HepG2 (cell line): Measurements from ENCODE around the gene FBXO33. TPM values are rescaled to one million over a fixed set of nuclear protein-coding genes. Genes with fewer than 3 reads are reported as not detected.

ENCODE experiments used
- FOXA3 ChIP-seq: IDR thresholded peaks from 2 replicates; pipeline ENCODE4 v1.6.1; 2016; ENCODE audit warnings: missing genetic modification reagents, missing compliant biosample characterization
- HDAC6 ChIP-seq: fragments of 200-600 bp; sonication (generic); IDR thresholded peaks from 2 replicates; pipeline ENCODE4 v1.7.0; 2017; ENCODE audit warnings: mild to moderate bottlenecking, antibody characterized with exemption, low read length, low read depth
- HOXA5 ChIP-seq: sonication (generic); formaldehyde crosslinking; IDR thresholded peaks from 2 replicates; pipeline ENCODE4 v1.4.0; 2020; ENCODE audit warnings: missing genetic modification reagents
- KAT7 ChIP-seq: IDR thresholded peaks from 2 replicates; pipeline ENCODE4 v1.6.1; 2018; ENCODE audit warnings: borderline replicate concordance, missing compliant biosample characterization
- KDM5A ChIP-seq: fragments of 200-600 bp; sonication (generic); IDR thresholded peaks from 2 replicates; pipeline ENCODE4 v1.7.0; 2018; ENCODE audit warnings: antibody characterized with exemption, mild to moderate bottlenecking, low read length, borderline replicate concordance
- MED1 ChIP-seq: sonication (generic); formaldehyde crosslinking; IDR thresholded peaks from 2 replicates; pipeline ENCODE4 v1.4.0; 2020; ENCODE audit warnings: missing genetic modification reagents
- MEIS1 ChIP-seq: sonication (generic); formaldehyde crosslinking; IDR thresholded peaks from 2 replicates; pipeline ENCODE4 v1.9.0; 2021; ENCODE audit warnings: mild to moderate bottlenecking, missing genetic modification reagents, moderate library complexity, borderline replicate concordance
- NFYC ChIP-seq: IDR thresholded peaks from 2 replicates; pipeline ENCODE4 v1.6.1; 2016; ENCODE audit warnings: missing genetic modification reagents, missing compliant biosample characterization
- RAD21 ChIP-seq: fragments of 450-650 bp; formaldehyde crosslinking; IDR thresholded peaks from 2 replicates; pipeline ENCODE4 v1.5.0; 2020; ENCODE audit warnings: mild to moderate bottlenecking
- SCMH1 ChIP-seq: sonication (generic); formaldehyde crosslinking; IDR thresholded peaks from 2 replicates; pipeline ENCODE4 v1.9.0; 2021; ENCODE audit warnings: missing genetic modification reagents, mild to moderate bottlenecking, borderline replicate concordance
- ZFP1 ChIP-seq: IDR thresholded peaks from 2 replicates; pipeline ENCODE4 v1.6.1; 2016
- ZNF260 ChIP-seq: sonication (generic); formaldehyde crosslinking; IDR thresholded peaks from 2 replicates; pipeline ENCODE4 v1.4.0; 2020; ENCODE audit warnings: missing genetic modification reagents, low read depth, mild to moderate bottlenecking, borderline replicate concordance
- ZNF44 ChIP-seq: sonication (generic); formaldehyde crosslinking; IDR thresholded peaks from 2 replicates; pipeline ENCODE4 v1.5.1; 2020; ENCODE audit warnings: mild to moderate bottlenecking, missing genetic modification reagents
- ZNF879 ChIP-seq: sonication (generic); formaldehyde crosslinking; IDR thresholded peaks from 2 replicates; pipeline ENCODE4 v1.8.1; 2023; ENCODE audit warnings: missing genetic modification reagents
- polyA plus RNA-seq, 8 experiments: library from polyadenylated mRNA; depleted of rRNA in 3 of 8; stranded (reverse) in 7 of 8; unstranded in 1 of 8; fragments of >200 nt; fragmentation: Illumina TruSeq in 4 of 8; extraction: Trizol in 4 of 8; gene quantifications; 2 replicates each; pipeline versions ENCODE4 v1.2.1 to v1.2.3, GENCODE V29; 2011 to 2016; ENCODE audit warnings: low read depth in 4 of 8, missing spikeins in 1 of 8, mixed read lengths in 1 of 8; ENCODE audit not compliant: insufficient read depth in 1 of 8
- total RNA-seq, 5 experiments: library from RNA; depleted of rRNA; stranded (reverse); fragments of >200 nt; fragmentation: Illumina TruSeq; extraction: Trizol; gene quantifications; 2 replicates each; pipeline ENCODE4 v1.2.3, GENCODE V29; 2016; ENCODE audit warnings: low read depth in 1 of 5
- TF ChIP-seq, protein P1 (sequence below): sonication (generic); formaldehyde crosslinking; conservative IDR thresholded peaks from 2 replicates; pipeline ENCODE4 v1.8.1; 2023; ENCODE audit warnings: missing genetic modification reagents
- TF ChIP-seq, protein P2 (sequence below): IDR thresholded peaks from 2 replicates; pipeline ENCODE4 v1.6.1; 2016; ENCODE audit warnings: missing compliant biosample characterization, missing genetic modification reagents, borderline replicate concordance
- TF ChIP-seq, protein P3 (sequence below): sonication (generic); formaldehyde crosslinking; IDR thresholded peaks from 2 replicates; pipeline ENCODE4 v1.5.1; 2020; ENCODE audit warnings: mild to moderate bottlenecking, missing genetic modification reagents, moderate library complexity
- TF ChIP-seq, protein P4 (sequence below): sonication (generic); formaldehyde crosslinking; IDR thresholded peaks from 2 replicates; pipeline ENCODE4 v1.4.0; 2020; ENCODE audit warnings: missing genetic modification reagents
- TF ChIP-seq, protein P5 (sequence below): sonication (generic); formaldehyde crosslinking; IDR thresholded peaks from 2 replicates; pipeline ENCODE4 v1.5.0; 2020; ENCODE audit warnings: mild to moderate bottlenecking, low read depth, missing genetic modification reagents, borderline replicate concordance
- TF ChIP-seq, protein P6 (sequence below): sonication (generic); formaldehyde crosslinking; conservative IDR thresholded peaks from 2 replicates; pipeline ENCODE4 v1.8.0; 2022; ENCODE audit warnings: missing genetic modification reagents

The FBXO33 gene
- total and polyA plus RNA-seq, 2 of the 13 experiments (the other 11 are each of a cell fraction or from before 2014, with no cell fraction given), result 15.5 to 16.9 TPM

DNA sequence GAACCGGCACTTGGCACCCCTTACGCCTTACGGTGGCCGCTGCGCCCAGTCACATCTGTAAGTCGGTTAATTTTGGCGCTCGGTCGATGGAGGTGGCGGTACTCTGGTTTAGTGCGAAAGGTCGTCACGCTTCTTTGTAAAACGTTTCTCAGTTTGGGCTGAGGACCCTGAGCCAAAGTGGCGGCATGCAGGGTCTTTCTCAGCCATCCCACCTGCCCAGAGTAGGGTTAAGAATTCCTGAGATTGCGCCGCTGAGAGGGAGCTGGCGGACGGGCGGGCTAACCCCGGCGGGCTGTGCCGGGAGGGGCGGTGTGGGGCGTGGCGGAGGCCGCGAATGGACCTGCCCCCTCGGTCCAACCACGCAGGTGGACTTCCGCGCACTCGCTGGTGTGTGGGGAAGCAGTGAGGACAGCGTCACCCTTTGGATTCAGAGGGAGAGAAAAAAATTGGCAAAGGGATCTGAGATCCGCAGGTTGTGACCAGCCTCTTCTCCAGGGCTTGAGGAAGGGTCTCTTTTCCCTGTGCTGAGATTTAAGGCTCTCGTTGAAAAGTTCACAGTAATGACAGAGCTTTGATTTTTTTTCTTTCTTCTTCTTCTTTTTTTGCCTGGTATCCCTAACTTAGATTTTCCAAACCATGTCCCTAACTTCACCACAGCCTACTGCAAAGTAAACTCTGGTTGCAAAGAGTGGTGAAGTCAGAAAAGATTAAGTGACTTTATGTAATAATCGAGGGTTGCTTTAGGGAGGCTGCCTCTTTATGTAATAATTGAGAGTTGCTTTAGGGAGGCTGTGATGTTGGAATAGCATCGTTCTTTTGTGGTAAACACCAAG is 602 bp upstream of the FBXO33 start (continued):
- peak; percentile 93 for TF ChIP-seq HOXA5 (CRISPR knock-in tag)
- TF ChIP-seq, protein P1, sequence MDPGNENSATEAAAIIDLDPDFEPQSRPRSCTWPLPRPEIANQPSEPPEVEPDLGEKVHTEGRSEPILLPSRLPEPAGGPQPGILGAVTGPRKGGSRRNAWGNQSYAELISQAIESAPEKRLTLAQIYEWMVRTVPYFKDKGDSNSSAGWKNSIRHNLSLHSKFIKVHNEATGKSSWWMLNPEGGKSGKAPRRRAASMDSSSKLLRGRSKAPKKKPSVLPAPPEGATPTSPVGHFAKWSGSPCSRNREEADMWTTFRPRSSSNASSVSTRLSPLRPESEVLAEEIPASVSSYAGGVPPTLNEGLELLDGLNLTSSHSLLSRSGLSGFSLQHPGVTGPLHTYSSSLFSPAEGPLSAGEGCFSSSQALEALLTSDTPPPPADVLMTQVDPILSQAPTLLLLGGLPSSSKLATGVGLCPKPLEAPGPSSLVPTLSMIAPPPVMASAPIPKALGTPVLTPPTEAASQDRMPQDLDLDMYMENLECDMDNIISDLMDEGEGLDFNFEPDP (CRISPR knock-in tag), result no peak
- no peak for TF ChIP-seq ZNF260 (CRISPR knock-in tag)
- TF ChIP-seq FOXA3 (CRISPR knock-in tag), result peak; percentile 64
- TF ChIP-seq, protein P2, sequence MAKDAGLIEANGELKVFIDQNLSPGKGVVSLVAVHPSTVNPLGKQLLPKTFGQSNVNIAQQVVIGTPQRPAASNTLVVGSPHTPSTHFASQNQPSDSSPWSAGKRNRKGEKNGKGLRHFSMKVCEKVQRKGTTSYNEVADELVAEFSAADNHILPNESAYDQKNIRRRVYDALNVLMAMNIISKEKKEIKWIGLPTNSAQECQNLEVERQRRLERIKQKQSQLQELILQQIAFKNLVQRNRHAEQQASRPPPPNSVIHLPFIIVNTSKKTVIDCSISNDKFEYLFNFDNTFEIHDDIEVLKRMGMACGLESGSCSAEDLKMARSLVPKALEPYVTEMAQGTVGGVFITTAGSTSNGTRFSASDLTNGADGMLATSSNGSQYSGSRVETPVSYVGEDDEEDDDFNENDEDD, result peak; percentile 70; the same call in 1 of the 2 replicates
- TF ChIP-seq, protein P3, sequence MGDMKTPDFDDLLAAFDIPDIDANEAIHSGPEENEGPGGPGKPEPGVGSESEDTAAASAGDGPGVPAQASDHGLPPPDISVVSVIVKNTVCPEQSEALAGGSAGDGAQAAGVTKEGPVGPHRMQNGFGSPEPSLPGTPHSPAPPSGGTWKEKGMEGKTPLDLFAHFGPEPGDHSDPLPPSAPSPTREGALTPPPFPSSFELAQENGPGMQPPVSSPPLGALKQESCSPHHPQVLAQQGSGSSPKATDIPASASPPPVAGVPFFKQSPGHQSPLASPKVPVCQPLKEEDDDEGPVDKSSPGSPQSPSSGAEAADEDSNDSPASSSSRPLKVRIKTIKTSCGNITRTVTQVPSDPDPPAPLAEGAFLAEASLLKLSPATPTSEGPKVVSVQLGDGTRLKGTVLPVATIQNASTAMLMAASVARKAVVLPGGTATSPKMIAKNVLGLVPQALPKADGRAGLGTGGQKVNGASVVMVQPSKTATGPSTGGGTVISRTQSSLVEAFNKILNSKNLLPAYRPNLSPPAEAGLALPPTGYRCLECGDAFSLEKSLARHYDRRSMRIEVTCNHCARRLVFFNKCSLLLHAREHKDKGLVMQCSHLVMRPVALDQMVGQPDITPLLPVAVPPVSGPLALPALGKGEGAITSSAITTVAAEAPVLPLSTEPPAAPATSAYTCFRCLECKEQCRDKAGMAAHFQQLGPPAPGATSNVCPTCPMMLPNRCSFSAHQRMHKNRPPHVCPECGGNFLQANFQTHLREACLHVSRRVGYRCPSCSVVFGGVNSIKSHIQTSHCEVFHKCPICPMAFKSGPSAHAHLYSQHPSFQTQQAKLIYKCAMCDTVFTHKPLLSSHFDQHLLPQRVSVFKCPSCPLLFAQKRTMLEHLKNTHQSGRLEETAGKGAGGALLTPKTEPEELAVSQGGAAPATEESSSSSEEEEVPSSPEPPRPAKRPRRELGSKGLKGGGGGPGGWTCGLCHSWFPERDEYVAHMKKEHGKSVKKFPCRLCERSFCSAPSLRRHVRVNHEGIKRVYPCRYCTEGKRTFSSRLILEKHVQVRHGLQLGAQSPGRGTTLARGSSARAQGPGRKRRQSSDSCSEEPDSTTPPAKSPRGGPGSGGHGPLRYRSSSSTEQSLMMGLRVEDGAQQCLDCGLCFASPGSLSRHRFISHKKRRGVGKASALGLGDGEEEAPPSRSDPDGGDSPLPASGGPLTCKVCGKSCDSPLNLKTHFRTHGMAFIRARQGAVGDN (CRISPR knock-in tag), result peak; percentile 94
- TF ChIP-seq NFYC (CRISPR knock-in tag), result peak; percentile 8; the same call in 1 of the 2 replicates
- no peak; the same call in none of the 2 replicates for TF ChIP-seq MED1 (CRISPR knock-in tag)
- TF ChIP-seq, protein P4, sequence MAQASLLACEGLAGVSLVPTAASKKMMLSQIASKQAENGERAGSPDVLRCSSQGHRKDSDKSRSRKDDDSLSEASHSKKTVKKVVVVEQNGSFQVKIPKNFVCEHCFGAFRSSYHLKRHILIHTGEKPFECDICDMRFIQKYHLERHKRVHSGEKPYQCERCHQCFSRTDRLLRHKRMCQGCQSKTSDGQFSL, result peak; percentile 91
- TF ChIP-seq KAT7 (CRISPR knock-in tag), result peak; percentile 89; the same call in 1 of the 2 replicates
- TF ChIP-seq KDM5A, result peak; percentile 84
- peak; percentile 71 for TF ChIP-seq RAD21 (CRISPR knock-in tag)
- TF ChIP-seq HDAC6, result no peak
- TF ChIP-seq, protein P5, sequence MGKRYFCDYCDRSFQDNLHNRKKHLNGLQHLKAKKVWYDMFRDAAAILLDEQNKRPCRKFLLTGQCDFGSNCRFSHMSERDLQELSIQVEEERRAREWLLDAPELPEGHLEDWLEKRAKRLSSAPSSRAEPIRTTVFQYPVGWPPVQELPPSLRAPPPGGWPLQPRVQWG (CRISPR knock-in tag), result no peak
- TF ChIP-seq ZNF879, result 0 out of 2 replicates have a peak, but pooled peaks have one; percentile 9
- peak; percentile 85; the same call in 1 of the 2 replicates for TF ChIP-seq MEIS1 (CRISPR knock-in tag)
- TF ChIP-seq ZFP1 (CRISPR knock-in tag), result peak; percentile 59; the same call in 1 of the 2 replicates
- peak; percentile 92 for TF ChIP-seq ZNF44 (CRISPR knock-in tag)
- TF ChIP-seq SCMH1, result no peak
- TF ChIP-seq, protein P6, sequence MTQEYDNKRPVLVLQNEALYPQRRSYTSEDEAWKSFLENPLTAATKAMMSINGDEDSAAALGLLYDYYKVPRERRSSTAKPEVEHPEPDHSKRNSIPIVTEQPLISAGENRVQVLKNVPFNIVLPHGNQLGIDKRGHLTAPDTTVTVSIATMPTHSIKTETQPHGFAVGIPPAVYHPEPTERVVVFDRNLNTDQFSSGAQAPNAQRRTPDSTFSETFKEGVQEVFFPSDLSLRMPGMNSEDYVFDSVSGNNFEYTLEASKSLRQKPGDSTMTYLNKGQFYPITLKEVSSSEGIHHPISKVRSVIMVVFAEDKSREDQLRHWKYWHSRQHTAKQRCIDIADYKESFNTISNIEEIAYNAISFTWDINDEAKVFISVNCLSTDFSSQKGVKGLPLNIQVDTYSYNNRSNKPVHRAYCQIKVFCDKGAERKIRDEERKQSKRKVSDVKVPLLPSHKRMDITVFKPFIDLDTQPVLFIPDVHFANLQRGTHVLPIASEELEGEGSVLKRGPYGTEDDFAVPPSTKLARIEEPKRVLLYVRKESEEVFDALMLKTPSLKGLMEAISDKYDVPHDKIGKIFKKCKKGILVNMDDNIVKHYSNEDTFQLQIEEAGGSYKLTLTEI (CRISPR knock-in tag), result no peak
